HG02759 (cell line): ENCODE measurements around the gene TRIOBP.
"Not testable (repeated sequence)": the region's sequence is repeated elsewhere in the genome, so short reads cannot be mapped to it uniquely, and the experiment has no call there.

ENCODE experiments used
- ATAC-seq: cut with Tn5 transposase; IDR thresholded peaks from one replicate; pipeline ENCODE4 v1.9.1; 2021; ENCODE audit warnings: mild to moderate bottlenecking, moderate library complexity; ENCODE audit not compliant: unreplicated experiment

Gene TRIOBP

DNA sequence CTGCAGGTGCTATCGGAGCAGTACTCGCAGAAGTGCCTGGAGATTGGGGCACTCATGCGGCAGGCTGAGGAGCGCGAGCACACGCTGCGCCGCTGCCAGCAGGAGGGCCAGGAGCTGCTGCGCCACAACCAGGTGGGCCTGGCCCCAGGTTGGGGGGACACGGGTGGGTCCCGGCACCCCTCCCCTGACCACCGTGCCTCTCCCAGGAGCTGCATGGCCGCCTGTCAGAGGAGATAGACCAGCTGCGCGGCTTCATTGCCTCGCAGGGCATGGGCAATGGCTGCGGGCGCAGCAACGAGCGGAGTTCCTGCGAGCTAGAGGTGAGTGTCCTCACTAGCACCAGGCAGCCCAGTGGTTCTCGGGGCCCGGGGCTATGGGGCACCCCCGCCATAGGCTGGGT lies 72.2 kb downstream of the TRIOBP start:
- ATAC-seq, result no peak

DNA sequence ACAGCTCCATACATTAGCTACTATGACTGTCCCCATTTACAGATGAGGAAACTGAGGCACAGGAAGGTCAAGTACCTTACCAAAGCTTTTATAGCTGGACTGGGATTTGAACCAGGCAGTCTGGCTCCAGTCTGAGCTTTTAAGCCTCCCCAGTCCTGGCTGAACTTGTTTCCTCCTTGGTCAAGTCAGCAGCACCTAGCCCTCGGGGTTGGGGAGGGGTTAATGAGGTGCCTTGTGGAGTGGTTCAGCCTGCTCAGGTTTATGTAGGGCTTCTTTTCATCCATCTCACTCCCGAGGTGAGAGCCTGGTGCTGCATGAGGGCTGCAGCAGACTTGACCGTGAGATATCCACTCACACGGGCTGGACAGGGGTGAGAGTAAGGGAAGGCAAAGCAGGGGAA lies 74.2 kb downstream of the TRIOBP start:
- ATAC-seq, result no peak

DNA sequence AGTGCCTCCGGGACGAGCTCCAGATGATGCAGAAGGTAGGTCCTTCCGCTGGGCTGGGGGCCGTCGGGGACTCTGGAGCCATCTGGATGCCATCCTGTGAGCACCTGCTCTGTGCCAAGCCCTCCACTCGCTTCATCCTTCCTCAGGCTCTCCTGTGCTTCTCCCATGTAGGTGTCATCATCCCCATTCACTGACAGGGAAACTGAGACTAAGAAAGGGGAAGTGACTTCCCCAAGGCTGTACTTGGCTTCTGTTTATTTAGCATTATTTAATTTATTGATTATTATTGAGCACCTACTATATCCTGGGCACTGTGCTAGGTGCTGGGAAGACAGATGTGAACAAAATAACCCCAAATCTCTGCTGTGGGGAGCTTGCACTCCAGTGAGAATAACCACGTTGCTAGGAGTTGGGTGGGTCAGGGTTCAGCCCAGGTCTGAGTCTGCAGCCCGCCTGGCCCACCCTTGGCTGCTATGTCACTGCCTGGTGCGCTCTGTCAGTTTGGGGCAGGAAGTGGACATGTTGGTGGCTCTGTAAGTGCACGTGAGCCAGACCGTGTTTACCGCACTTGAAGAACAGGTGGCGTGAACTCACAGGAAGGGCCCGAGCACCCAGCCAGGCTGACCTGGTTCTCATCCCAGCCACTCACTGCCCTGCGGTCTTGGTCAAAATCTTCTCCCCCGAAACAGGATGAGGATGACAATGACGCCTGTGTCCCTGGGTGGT lies 75.0 kb downstream of the TRIOBP start:
- ATAC-seq, result no peak

DNA sequence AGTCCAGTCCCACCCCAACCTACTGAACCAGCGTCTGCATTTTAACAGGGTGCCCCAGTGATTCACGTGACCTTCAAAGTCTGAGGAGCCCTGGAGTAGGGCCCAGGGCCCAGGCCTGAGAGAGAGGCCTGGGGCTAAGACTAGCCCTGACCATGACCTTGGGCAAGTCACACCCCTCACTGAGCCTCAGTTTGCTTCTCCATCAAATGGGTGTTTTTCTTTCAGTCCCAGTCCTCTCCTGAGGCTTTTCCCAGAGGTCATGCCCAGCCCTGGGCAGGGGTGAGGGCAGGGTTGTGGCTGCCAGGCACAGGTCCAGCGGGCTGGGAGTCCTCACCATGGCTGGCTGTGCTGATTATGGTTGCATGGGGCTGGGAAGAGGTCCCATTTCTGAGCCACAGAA lies 77.9 kb downstream of the TRIOBP start:
- no peak for ATAC-seq

DNA sequence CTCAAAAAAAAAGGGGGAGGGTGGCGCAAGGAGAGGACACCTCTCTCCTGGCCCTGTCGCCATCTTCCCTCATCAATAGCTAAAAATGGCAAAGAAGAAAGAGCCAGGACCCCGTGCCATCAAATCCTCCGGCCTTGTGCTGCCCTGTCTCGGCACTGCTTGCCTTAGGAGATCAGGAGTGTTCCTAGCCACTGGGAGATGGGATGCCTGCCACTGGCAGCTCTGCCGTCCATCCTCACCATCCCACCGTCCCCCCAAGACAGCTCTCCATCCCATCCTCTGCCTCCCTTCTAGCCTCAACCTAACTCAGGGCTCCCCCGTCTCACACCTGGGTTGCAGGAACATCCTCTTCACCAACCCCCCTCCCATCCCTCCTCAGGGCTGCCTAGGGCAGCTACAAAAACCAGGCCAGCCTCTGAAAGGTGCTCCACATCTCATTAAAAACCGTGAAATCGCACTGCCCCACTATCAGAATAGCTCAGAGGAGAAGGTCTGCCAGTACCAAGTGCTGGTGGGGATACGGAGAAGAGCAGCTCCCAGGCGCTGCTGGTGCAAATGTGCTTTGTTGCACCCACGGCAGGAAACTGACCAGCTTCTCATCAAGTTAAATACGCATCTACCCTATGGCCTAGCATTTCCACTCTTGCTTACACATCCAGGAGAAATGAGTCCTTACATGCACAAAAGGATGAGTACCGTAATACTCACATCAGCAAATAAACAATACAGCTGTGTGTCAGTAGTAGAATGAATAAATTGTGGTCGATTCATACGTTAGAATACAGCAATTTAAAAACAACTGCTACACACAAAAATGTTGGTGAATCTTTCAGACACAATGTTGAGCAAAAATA lies 79.2 kb downstream of the TRIOBP start:
- no peak for ATAC-seq

DNA sequence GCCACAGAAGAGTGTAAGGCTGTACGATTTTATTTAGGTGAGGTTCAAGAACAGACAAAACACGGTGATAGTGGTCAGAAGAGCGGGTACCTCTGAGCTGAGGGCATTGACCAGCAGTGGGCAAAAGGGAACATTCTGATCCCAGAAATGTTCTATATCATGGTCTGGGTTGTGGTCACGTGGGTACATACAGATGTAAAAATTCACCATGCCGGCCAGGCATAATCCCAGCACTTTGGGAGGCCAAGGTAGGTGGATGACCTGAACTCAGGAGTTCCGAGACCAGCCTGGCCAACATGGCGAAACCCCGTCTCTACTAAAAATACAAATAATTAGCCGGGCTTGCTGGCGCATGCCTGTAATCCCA lies 79.8 kb downstream of the TRIOBP start:
- no peak for ATAC-seq

DNA sequence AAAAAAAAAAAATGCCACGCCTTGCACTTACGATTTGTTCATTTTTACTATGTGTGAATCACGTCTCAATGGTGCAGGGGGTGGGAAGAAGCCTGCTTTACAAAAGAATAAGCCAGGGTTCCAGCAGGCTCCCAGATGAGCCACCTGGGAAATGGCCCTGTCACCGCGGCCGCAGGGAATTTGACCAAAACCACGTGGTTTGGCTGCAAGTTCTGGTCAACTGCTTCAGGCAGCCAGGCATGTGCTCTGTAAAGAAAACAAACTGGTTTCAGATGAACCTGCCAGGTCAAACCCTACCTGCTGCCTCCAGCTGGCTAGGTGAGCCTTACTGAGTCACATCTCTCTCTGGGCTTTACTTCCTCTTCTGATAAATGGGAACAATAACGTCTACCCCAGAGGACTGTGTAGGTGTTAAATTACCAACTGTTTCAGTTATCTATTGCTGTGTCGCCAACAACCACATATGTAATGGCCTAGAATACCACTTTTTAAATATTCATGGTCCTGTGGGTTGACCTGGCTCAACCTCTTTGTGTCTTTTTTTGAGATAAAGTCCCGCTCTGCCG lies 80.4 kb downstream of the TRIOBP start:
- peak; percentile 67 for ATAC-seq

DNA sequence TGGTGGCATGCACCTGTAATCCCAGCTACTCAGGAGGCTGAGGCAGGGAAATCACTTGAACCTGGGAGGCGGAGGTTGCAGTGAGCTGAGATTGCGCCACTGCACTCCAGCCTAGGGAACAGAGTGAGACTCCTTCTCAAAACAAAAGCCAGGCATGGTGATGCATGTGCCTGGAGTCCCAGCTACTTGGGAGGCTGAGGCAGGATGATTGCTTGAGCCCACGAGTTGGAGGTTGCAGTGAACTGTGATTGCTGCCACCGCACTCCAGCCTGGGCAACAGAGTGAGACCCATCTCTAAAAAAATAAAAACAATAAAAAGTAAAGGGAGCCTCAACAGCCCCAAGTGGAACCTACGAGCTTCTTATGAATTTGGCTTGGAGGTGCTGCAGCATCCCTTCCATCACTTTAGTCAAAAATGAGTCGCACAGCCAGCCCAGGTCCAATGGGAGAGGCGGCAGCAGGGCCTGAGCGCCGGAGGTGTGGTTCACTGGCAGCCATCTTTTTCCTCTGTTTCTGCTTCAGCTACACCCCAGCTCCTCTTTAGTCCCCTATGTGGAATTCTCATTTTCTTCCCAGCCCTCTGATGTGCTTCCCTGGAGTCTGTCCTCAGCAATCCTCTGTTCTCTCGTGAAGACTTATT lies 81.6 kb downstream of the TRIOBP start:
- ATAC-seq, result no peak

DNA sequence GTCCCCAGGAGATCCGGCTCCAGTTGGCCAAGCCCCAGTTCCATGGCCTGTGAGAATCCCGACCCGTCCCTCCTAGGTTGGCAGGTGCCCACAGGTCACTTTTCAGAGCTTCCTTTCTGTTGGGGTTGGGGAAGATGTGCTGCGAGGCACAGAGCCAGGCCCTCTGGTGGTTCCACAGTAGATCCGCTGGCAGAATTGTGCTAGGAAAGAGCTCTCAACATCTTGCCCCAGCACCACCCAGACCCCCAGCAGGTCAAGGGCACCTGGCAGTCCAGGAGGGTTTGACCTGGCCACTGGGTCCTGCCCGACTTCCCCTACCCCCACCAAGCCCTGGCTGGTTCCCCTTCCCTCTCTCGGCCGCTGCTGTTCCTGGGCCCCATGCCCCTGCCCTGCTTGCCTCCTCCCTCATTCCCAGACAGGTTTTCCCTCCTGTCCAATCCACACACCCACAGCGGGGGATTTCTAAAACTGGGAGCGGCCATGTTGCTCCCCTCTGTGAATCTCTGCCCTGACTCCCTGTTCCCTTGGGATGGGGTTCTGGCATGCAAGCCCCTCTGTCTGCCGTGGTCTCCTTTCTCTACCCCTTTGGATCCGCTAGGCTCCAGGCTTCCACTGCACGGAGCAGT lies 84.7 kb downstream of the TRIOBP start:
- ATAC-seq, result no peak

DNA sequence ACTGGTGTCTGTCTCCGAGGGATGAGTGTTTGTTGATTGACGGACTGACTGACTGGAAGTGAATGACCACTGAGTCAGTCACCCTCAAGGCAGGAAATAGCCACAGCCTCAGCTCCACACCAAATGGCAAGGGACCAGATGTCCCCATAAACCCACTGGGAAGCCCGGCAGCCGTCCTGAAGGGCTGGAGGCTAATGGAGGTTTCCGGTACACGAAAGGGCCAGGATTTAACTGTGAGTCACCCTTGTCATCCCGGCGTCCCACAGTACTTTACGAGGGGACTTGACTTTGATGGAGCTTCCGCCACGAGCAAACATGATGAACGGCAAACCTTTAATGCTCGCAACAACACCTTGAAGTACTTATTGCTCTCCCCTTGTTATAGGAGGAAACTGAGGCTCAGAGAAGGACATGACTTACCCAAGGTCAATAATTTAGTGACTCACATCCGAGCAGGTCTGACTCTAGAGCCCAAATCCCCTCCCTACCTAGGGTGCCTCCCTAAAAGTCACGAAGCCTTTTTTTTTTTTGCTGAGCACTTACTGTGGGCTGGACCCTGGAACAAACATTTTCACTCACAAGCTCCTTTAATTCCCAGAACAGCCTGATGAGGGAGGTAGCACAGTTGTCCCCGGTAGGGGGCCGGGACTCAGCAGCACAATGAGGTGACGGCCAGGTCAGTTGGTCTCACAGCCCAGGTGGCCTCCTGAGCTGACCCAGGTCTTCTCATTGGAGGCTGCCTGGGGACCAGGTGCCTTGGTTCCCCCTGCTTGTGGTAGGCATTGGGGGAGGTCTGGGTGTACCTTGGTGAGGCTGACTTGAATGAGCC lies 85.7 kb downstream of the TRIOBP start:
- no peak for ATAC-seq

DNA sequence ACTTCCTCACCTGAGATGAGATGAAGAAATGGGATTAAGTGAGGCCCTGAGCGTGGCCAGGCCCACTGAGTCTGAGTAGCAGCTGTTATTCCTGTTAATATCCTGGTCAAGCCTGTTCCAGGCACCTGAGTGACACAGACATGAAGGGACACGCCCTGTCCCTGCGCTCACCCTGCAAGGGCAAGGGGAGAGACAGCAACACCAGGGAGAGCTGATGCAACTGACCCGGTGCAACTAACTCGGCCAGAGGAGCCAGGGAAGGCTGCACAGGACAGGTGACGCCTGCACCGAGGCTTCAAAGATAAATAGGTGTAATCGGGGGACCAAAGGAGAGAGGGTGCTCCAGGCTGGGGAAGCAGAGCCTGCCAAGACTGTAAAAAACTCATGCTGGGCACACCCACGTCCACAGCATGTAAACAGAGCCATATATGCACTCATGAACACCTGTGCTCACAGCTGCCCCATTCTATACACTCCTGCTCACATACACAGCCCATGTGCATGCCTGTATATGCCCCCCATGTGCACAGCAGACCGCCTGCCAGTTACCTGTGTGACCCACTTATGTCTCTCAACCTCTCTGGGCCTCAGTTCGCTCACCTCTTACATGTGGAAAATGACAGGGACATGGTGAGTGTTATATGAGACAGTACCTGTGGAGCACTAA lies 88.1 kb downstream of the TRIOBP start:
- ATAC-seq, result no peak

DNA sequence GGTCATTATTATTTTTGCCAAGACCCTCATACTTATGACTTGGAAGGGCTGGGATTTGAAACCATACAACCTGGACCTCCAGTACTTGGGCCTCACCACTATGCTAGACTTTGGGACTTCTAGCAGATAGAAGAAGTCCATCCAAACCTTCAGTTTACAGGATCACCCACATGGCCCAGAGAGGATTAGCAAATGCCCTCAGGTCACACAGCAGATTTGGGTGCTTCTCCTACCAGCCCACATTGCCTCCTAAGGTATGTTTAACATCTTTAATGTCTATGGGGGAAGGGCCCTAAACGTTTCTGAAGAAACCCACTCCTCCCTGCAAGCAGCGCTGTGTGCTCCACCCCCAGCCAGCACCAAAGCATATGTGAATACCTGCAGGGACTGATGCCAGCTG lies 93.4 kb downstream of the TRIOBP start:
- ATAC-seq, result no peak

DNA sequence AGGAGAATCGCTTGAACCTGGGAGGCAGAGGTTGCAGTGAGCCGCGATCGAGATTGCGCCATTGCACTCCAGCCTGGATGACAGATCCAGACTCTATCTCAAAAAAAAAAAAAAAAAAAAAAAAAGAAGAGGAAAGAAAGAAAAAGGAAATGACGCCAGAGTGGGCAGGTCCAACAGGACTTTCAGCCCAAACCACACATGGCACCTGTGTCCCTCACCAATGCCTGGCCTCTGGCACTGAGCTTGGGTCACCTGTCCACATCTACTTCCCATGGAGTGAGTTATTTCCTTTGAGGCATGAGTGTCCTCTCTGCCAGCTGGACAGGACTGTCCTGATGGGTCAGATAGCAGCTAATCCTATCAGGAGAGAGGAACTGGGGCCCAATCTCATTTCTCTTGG lies 95.6 kb downstream of the TRIOBP start:
- no peak for ATAC-seq

DNA sequence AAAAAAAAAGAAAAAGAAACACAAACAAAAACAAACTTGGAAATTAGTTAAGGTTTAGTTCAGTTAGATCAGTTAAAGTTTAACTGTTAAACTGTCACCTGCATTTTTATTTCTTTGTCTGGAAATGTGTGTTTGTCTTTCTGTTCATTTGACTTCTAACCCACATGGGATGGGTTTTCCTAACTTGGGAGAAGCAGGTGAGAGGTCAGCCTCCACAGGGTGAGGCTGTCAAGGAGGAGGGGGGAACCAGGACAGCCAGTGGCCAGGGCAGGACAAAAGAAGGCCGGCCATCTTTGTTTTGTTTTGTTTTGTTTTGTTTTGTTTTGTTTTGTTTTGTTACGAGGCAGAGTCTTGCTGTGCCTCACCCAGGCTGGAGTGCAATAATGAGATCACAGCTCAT lies 97.5 kb downstream of the TRIOBP start:
- no peak for ATAC-seq

DNA sequence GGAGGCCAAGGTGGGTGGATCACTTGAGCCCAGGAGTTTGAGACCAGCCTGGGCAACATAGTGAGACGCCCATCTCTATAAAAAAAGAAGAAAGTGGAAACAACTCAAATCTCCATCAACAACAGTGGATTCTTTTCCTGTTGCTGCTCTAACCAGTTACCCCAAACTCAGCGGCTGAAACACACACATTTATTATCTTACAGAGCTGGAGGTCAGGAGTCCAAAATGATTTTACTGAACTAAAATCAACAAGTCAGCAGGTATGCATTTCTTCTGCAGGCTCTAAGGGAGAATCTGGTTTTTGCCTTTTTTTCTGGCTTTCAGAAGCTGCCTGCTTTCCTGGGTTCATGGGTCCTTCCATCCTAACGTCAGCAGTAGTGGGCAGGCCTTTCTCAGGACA lies 99.2 kb downstream of the TRIOBP start:
- no peak for ATAC-seq

DNA sequence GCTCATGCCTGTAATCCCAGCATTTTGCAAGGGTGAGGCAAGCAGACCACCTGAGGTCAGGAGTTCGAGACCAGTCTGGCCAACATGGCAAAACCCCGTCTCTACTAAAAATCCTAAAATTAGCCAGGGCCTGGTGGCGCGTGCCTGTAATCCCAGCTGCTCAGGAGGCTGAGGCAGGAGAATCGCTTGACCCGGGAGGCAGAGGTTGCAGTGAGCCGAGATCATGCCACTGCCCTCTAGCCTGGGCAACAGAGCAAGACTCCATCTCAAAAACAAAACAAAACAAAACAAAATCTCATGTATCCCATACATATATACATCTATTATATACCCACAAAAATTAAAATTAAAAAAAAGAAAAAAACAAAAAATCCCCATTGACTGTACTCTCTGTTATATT lies 100.4 kb downstream of the TRIOBP start:
- ATAC-seq, result not testable (repeated sequence)

DNA sequence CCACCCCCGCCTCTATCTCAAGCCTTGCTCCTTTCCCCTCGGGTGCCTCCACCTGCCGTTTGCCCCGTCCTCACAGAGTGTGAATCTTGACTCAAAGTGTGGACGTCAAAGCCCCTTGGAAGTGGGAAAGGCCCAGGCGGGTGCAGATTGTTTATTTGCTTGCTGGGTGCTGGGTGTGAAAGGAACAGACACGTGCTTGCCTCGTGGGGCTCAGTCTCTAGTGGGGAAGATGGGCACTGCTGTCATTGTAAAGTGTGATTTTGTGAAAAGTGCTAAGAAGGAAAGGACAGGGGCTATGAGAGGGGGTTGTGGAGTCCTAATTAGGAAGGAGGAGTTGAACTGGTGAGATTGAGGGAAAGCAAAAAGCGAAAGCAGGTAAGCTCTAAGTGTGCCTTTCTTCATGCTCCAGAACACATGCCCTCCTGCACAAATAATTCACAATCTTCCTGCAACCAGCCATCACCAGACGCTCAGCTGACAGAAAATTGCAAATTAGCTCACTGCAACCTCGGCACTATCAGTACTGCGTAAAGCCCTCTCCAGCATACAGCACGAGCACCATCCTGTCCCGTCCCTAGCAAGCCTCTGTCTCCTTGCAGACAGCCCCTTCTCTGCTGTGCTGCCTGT lies 101.1 kb downstream of the TRIOBP start:
- ATAC-seq, result no peak

DNA sequence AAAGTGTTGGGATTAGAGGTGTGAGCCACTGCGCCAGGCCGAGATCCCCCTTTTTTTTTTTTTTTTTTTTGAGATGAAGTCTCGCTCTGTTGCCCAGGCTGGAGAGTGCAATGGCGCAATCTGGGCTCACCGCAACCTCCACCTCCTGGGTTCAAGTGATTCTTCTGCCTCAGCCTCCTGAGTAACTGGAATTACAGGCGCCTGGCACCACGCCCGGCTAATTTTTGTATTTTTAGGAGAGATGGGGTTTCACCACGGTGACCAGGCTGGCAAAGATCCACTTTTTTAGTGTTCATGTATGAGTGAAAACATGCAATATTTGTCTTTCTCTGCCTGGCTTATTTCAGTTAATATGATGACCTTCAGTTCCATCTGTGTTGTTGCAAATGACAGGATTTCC lies 103.1 kb downstream of the TRIOBP start:
- not testable (repeated sequence) for ATAC-seq

DNA sequence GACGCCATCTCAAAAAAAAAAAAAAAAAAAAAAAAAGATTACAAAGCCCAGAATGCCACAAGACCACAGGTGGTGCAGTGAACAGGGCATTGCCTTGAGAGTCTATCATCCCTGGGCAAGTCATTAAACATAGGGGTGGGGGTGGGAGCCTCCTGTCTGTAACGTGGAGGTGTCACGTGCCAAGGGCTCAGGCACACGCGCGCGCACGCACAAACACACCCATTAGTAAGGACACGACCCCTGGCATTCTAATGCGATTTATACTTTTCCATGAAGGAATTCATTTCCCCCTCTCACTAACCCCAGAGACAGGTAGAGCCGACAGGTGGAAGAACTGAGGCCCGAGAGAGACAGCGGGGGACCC lies 105.1 kb downstream of the TRIOBP start:
- ATAC-seq, result no peak
